H9 (cell line): ENCODE results near the gene CLCNKB. TPM values are rescaled to one million over a fixed set of nuclear protein-coding genes. Genes with fewer than 3 reads are reported as not detected.

ENCODE experiments used
- DNase-seq: peaks from one replicate; pipeline ENCODE4 v3.0.0-alpha.2; 2017
- H2AFZ ChIP-seq: one replicate; pipeline ENCODE4 v1.6.1; 2013; ENCODE audit warnings: mild to moderate bottlenecking, low read length, control low read depth, moderate library complexity
- H2AK5ac ChIP-seq: 2 replicates; pipeline ENCODE4 v1.6.1; 2013; ENCODE audit warnings: low read length, control low read depth, mixed read lengths; ENCODE audit not compliant: insufficient read length
- H2BK120ac ChIP-seq: one replicate; pipeline ENCODE4 v1.6.1; 2013; ENCODE audit warnings: low read depth, mild to moderate bottlenecking, low read length, control low read depth, inconsistent platforms; ENCODE audit not compliant: poor library complexity, severe bottlenecking
- H2BK12ac ChIP-seq: 2 replicates; pipeline ENCODE4 v1.6.1; 2013; ENCODE audit warnings: low read length, control low read depth, mixed read lengths, low read depth; ENCODE audit not compliant: insufficient read length
- H2BK15ac ChIP-seq: 2 replicates; pipeline ENCODE4 v1.6.1; 2013; ENCODE audit warnings: low read depth, low read length, control low read depth
- H2BK20ac ChIP-seq: one replicate; pipeline ENCODE4 v1.6.1; 2013; ENCODE audit warnings: low read depth, mild to moderate bottlenecking, low read length, control low read depth, inconsistent platforms; ENCODE audit not compliant: poor library complexity, severe bottlenecking
- H2BK5ac ChIP-seq: 2 replicates; pipeline ENCODE4 v1.6.1; 2013; ENCODE audit warnings: low read length, control low read depth, mixed read lengths; ENCODE audit not compliant: insufficient read length
- H3K14ac ChIP-seq: 2 replicates; pipeline ENCODE4 v1.6.1; 2013; ENCODE audit warnings: low read length, control low read depth; ENCODE audit not compliant: insufficient read depth
- H3K18ac ChIP-seq: 2 replicates; pipeline ENCODE4 v1.6.1; 2013; ENCODE audit warnings: low read depth, mild to moderate bottlenecking, mixed read lengths, low read length, control low read depth; ENCODE audit not compliant: insufficient read length
- H3K23ac ChIP-seq: 2 replicates; pipeline ENCODE4 v1.6.1; 2013; ENCODE audit warnings: low read length, control low read depth, mixed read lengths, low read depth; ENCODE audit not compliant: insufficient read length
- H3K23me2 ChIP-seq: 2 replicates; pipeline ENCODE4 v1.6.1; 2013; ENCODE audit warnings: low read depth, mild to moderate bottlenecking, mixed read lengths, low read length, control low read depth; ENCODE audit not compliant: insufficient read length, poor library complexity, severe bottlenecking
- H3K27ac ChIP-seq: 2 replicates; pipeline ENCODE4 v1.5.1; 2013; ENCODE audit warnings: low read length, control low read depth, mixed read lengths, low read depth; ENCODE audit not compliant: insufficient read length
- H3K27me3 ChIP-seq: 2 replicates; pipeline ENCODE4 v1.6.1; 2013; ENCODE audit warnings: low read length, control low read depth, inconsistent platforms; ENCODE audit not compliant: insufficient read depth
- H3K4ac ChIP-seq: 2 replicates; pipeline ENCODE4 v1.6.1; 2013; ENCODE audit warnings: low read depth, mild to moderate bottlenecking, control low read depth, inconsistent platforms, low read length, moderate library complexity
- H3K4me1 ChIP-seq: 2 replicates; pipeline ENCODE4 v1.6.1; 2013; ENCODE audit warnings: low read length, control low read depth, inconsistent platforms; ENCODE audit not compliant: insufficient read depth
- H3K4me2 ChIP-seq: 2 replicates; pipeline ENCODE4 v1.6.1; 2013; ENCODE audit warnings: low read length, control low read depth, mixed read lengths; ENCODE audit not compliant: insufficient read length, insufficient read depth
- H3K56ac ChIP-seq: 2 replicates; pipeline ENCODE4 v1.6.1; 2013; ENCODE audit warnings: low read depth, mild to moderate bottlenecking, mixed read lengths, low read length, control low read depth; ENCODE audit not compliant: insufficient read length
- H3K79me1 ChIP-seq: 2 replicates; pipeline ENCODE4 v1.6.1; 2013; ENCODE audit warnings: low read depth, mild to moderate bottlenecking, moderate library complexity, low read length, control low read depth, inconsistent platforms; ENCODE audit not compliant: insufficient read depth, poor library complexity, severe bottlenecking
- H3K79me2 ChIP-seq: 2 replicates; pipeline ENCODE4 v1.6.1; 2013; ENCODE audit warnings: low read length, control low read depth, inconsistent platforms; ENCODE audit not compliant: insufficient read depth
- H3K9ac ChIP-seq: 2 replicates; pipeline ENCODE4 v1.6.1; 2013; ENCODE audit warnings: low read length, control low read depth, mixed read lengths; ENCODE audit not compliant: insufficient read length; ENCODE audit errors: extremely low read depth
- H3K9me3 ChIP-seq: one replicate; pipeline ENCODE4 v1.6.1; 2013; ENCODE audit warnings: low read depth, low read length, inconsistent platforms; ENCODE audit not compliant: control insufficient read depth
- H3T11ph ChIP-seq: one replicate; pipeline ENCODE4 v1.6.1; 2013; ENCODE audit warnings: mild to moderate bottlenecking, low read length, control low read depth, inconsistent platforms
- H4K20me1 ChIP-seq: one replicate; pipeline ENCODE4 v1.6.1; 2013; ENCODE audit not compliant: control insufficient read depth, insufficient read length, insufficient read depth
- H4K5ac ChIP-seq: 2 replicates; pipeline ENCODE4 v1.6.1; 2013; ENCODE audit warnings: low read depth, mild to moderate bottlenecking, mixed read lengths, low read length, control low read depth; ENCODE audit not compliant: insufficient read length
- H4K8ac ChIP-seq: replicated peaks from 2 replicates; pipeline ENCODE4 v1.6.1; 2013; ENCODE audit warnings: low read length, control low read depth, mixed read lengths, low read depth; ENCODE audit not compliant: insufficient read length
- H4K91ac ChIP-seq: 2 replicates; pipeline ENCODE4 v1.6.1; 2013; ENCODE audit warnings: low read depth, mild to moderate bottlenecking, moderate library complexity, mixed read lengths, low read length, control low read depth; ENCODE audit not compliant: insufficient read length
- H3K27ac Mint-ChIP-seq, 3 experiments: 2 replicates in 2 of 3; 3 replicates in 1 of 3; pipeline ENCODE4 v1.8.0; 2020 to 2021; ENCODE audit warnings: mixed read lengths in 3 of 3, mild to moderate bottlenecking in 1 of 3, moderate library complexity in 1 of 3
- H3K27me3 Mint-ChIP-seq: 2 replicates; pipeline ENCODE4 v1.8.0; 2021; ENCODE audit warnings: low read depth, mild to moderate bottlenecking, moderate library complexity, mixed read lengths
- H3K36me3 Mint-ChIP-seq, 3 experiments: 2 replicates in 2 of 3; 3 replicates in 1 of 3; pipeline ENCODE4 v1.8.0; 2020 to 2021; ENCODE audit warnings: low read depth in 3 of 3, mixed read lengths in 3 of 3; ENCODE audit not compliant: insufficient read depth in 1 of 3
- H3K4me1 Mint-ChIP-seq, 2 experiments: 2 replicates each; pipeline ENCODE4 v1.8.0; 2020; ENCODE audit warnings: mixed read lengths in 2 of 2
- H3K4me3 Mint-ChIP-seq, 2 experiments: 2 replicates in 1 of 2; 3 replicates in 1 of 2; pipeline ENCODE4 v1.8.0; 2020 to 2021; ENCODE audit warnings: mild to moderate bottlenecking in 2 of 2, mixed read lengths in 2 of 2, moderate library complexity in 1 of 2
- H3K9me3 Mint-ChIP-seq, 2 experiments: 2 replicates in 1 of 2; 3 replicates in 1 of 2; pipeline ENCODE4 v1.8.0; 2020; ENCODE audit warnings: mild to moderate bottlenecking in 2 of 2, mixed read lengths in 2 of 2, moderate library complexity in 1 of 2
- WGBS: extraction: QIAGEN DNeasy Blood & Tissue Kit; methylation state at CpG from one replicate; pipeline ENCODE4 v1.1.7; 2013; ENCODE audit warnings: missing lambda C conversion rate, low lambda C conversion rate, mixed read lengths; ENCODE audit not compliant: insufficient read length; ENCODE audit errors: extremely low coverage; 5-methylcytosine and 5-hydroxymethylcytosine counted together
- total RNA-seq: library from RNA; stranded (reverse); gene quantifications from 2 replicates; pipeline ENCODE4 v1.2.1, GENCODE V29; 2021
- TF ChIP-seq, protein P1 (sequence below): fragments of 200-600 bp; sonication (generic); conservative IDR thresholded peaks from 3 replicates; pipeline ENCODE4 v1.8.0; 2021; ENCODE audit warnings: antibody characterized with exemption, mild to moderate bottlenecking

CLCNKB gene
- total RNA-seq, 1 experiment from 2014 or later: 1.7 TPM

DNA sequence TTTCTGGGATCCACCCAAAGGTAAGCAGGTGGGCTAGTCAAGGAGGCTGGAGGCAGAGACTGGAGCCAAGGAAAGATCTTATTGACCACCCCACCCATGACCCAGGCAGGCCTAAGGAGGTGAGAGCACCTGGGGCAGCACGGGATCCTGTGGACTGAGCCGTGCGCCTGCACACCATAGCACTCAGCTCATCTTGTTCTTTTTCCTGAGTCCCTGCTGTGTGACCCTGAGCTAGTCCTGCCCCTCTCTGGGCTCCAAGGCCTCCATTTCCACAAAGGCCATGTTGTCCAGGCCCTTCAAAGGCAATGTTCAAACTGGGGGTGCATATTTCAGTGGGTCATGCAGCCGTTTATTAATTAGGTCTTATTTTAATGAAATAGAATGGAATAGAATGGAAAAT, 22.7 kb downstream of the CLCNKB start:
- Mint-ChIP-seq H3K4me1 (peaks cover 33 to 44% of the 10 kb centered on the region in 2 experiments), H3K27me3 (peaks cover 29% of the 10 kb centered on the region), H3K27ac (no peak overlapping the region), H3K4me3 (no peak overlapping the region), H3K36me3 (no peaks in the 10 kb centered on the region), H3K9me3 (no peaks in the 10 kb centered on the region)
- Histone ChIP-seq H3K27ac (no peak overlapping the region), H4K8ac (no peak overlapping the region), H3K56ac (no peak overlapping the region), H2BK15ac (no peak overlapping the region), H2BK20ac (no peak overlapping the region), H4K5ac (no peak overlapping the region), H3K9ac (no peak overlapping the region), H4K20me1 (no peaks in the 10 kb centered on the region), H3K23me2 (no peaks in the 10 kb centered on the region), H3K27me3 (no peaks in the 10 kb centered on the region), H3K14ac (no peak overlapping the region), H2BK120ac (no peak overlapping the region), H3K79me2 (no peaks in the 10 kb centered on the region), H4K91ac (no peak overlapping the region), H3K4me1 (peaks cover 3% of the 10 kb centered on the region; the same call in 1 of the 2 replicates), H3K23ac (no peak overlapping the region), H3K4ac (no peak overlapping the region), H2BK12ac (no peak overlapping the region), H3K9me3 (no peaks in the 10 kb centered on the region), H2AFZ (no peak overlapping the region), H2BK5ac (no peak overlapping the region), H3K4me2 (no peak overlapping the region), H3K18ac (no peak overlapping the region), H3K79me1 (no peaks in the 10 kb centered on the region), H2AK5ac (no peak overlapping the region), H3T11ph (no peak overlapping the region)
- DNase-seq: no peak
- no CpG with 5 or more reads among the region's 4 CpGs for WGBS
- TF ChIP-seq, protein P1, sequence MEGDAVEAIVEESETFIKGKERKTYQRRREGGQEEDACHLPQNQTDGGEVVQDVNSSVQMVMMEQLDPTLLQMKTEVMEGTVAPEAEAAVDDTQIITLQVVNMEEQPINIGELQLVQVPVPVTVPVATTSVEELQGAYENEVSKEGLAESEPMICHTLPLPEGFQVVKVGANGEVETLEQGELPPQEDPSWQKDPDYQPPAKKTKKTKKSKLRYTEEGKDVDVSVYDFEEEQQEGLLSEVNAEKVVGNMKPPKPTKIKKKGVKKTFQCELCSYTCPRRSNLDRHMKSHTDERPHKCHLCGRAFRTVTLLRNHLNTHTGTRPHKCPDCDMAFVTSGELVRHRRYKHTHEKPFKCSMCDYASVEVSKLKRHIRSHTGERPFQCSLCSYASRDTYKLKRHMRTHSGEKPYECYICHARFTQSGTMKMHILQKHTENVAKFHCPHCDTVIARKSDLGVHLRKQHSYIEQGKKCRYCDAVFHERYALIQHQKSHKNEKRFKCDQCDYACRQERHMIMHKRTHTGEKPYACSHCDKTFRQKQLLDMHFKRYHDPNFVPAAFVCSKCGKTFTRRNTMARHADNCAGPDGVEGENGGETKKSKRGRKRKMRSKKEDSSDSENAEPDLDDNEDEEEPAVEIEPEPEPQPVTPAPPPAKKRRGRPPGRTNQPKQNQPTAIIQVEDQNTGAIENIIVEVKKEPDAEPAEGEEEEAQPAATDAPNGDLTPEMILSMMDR: no peak
